Activated CD8-positive, alpha-beta memory T cell treated with anti-CD3 and anti-CD28 coated beads for 36 hours (primary cell): ENCODE measurements around the gene CYB5D1. TPM values are rescaled to one million over a fixed set of nuclear protein-coding genes. Genes with fewer than 3 reads are reported as not detected.

Source experiments
- total RNA-seq, 2 experiments: library from RNA; stranded (reverse); gene quantifications; one replicate each; pipeline ENCODE4 v1.2.3, GENCODE V29; 2021

The CYB5D1 gene
- total RNA-seq, 2 experiments from 2014 or later, result 15.9 to 16.6 TPM

Other genes starting within 250 kb of the CYB5D1 start
- gene FXR2, start 243.1 kb upstream of the CYB5D1 start, total RNA-seq, result 10 to 100 TPM; 46.4 to 47.2 TPM
- 10 to 100 TPM; 19.2 to 20.0 TPM for gene SAT2, start 230.2 kb upstream of the CYB5D1 start, total RNA-seq
- gene SHBG, start 227.9 kb upstream of the CYB5D1 start, total RNA-seq, result not detected
- gene ATP1B2, start 207.1 kb upstream of the CYB5D1 start, total RNA-seq, result under 1 TPM; 0.21 to 0.25 TPM
- 100 to 1,000 TPM; 135 to 139 TPM for gene TP53, start 170.5 kb upstream of the CYB5D1 start, total RNA-seq
- 10 to 100 TPM; 32.9 to 33.1 TPM for gene WRAP53, start 169.5 kb upstream of the CYB5D1 start, total RNA-seq
- under 1 TPM in 1 of 2 experiments, not detected in 1; 0.08 TPM for gene EFNB3, start 152.8 kb upstream of the CYB5D1 start, total RNA-seq
- gene DNAH2, start 140.3 kb upstream of the CYB5D1 start, total RNA-seq, result under 1 TPM; 0.10 to 0.23 TPM
- 10 to 100 TPM; 65.4 to 77.7 TPM for gene KDM6B, start 23.8 kb upstream of the CYB5D1 start, total RNA-seq
- 1 to 10 TPM; 4.6 to 5.9 TPM for gene TMEM88, start 2.9 kb upstream of the CYB5D1 start, total RNA-seq
- gene NAA38, start 444 bp upstream of the CYB5D1 start, total RNA-seq, result 10 to 100 TPM; 62.9 to 65.3 TPM
- 100 to 1,000 TPM; 112 to 113 TPM for gene CHD3, start 30.8 kb downstream of the CYB5D1 start, total RNA-seq
- gene RNF227, start 58.3 kb downstream of the CYB5D1 start, total RNA-seq, result 1 to 10 TPM; 4.4 to 4.5 TPM
- 1 to 10 TPM; 5.9 to 6.7 TPM for gene KCNAB3, start 71.9 kb downstream of the CYB5D1 start, total RNA-seq
- 100 to 1,000 TPM; 144 to 156 TPM for gene TRAPPC1, start 73.9 kb downstream of the CYB5D1 start, total RNA-seq
- gene CNTROB, start 74.2 kb downstream of the CYB5D1 start, total RNA-seq, result 10 to 100 TPM; 40.1 to 44.4 TPM
- not detected for gene GUCY2D, start 144.6 kb downstream of the CYB5D1 start, total RNA-seq
- not detected for gene ALOX15B, start 181.1 kb downstream of the CYB5D1 start, total RNA-seq
- 1 to 10 TPM; 1.7 TPM for gene ALOX12B, start 229.7 kb downstream of the CYB5D1 start, total RNA-seq